DMS 273 treated with DMSO at 0.1 percent for 48 hours (cell line): ENCODE results near the gene FOXO1.

Experiments used
- DNase-seq: peaks from one replicate; lab custom pipeline; 2025; lab: John Stamatoyannopoulos, UW

FOXO1 gene

DNA sequence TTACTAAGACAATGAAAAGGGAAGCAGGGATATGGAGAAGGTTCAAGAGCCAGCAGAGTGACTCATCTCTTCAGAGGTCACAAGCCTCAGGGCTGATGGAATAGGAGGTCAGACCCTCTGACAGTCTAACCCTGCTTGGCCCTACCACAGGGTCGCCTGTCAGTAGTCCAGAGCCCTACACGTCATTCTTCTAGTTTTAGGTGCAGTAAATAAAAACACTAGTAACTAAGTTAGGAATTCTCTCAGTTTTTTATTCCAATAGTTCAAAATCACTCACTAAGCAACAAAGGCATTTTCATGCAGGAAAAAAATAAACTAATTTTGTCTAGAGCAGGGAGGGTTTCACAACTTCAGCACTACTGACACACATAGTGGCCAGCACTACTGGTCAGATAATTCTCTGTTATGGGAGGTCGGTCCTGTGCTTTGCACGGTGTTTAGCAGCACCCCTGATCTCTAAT is 27.2 kb downstream of the FOXO1 start:
- DNase-seq = no peak

DNA sequence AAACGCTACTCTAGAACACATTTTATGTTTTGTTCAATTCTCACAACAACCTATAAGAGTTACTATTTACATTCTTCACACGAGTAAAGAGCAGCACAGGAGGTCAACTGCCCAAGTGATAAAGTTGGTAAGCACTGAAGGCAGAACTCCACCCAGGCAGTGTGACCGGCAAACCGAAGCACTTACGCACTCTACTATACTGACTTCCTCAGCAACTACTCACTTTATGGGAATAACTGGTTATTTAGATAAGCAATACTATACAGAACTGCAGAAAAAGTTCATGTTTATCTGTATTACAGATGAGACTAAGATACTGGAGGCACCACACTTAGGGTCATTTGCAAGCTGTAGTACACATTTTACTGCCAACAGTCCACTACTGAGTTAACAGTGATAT is 28.8 kb downstream of the FOXO1 start:
- no peak for DNase-seq

DNA sequence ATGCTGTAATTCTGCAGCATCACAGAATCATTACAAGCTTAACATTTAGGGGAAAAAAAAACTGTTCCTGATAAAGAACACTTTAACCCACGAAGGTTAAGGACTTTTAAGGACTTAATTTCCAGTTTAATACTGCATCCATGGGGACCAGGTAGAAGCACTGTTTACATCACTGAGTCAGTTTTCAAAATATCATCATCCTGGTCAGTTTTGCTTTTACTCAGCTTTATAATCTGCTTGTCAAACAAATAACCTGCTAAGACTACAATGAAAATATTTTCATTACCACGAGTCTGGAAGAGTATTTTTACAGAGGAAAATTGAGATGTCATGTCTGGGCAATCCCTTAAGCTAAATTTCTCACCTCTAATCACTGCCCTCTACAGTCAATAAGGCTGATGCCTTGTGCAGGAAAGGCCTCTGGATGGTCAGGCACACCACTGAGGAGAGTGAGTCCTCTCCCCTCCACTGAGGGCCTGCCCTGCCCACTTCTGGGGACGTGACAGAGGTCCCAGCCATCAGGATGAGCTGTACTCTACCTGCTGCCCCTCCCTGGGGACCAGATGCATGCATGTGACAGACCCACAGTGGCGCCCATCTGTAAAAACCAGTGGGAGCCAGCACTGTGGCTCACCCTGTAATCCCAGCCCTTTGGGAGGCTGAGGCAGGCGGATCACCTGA is 31.0 kb downstream of the FOXO1 start:
- DNase-seq = no peak

DNA sequence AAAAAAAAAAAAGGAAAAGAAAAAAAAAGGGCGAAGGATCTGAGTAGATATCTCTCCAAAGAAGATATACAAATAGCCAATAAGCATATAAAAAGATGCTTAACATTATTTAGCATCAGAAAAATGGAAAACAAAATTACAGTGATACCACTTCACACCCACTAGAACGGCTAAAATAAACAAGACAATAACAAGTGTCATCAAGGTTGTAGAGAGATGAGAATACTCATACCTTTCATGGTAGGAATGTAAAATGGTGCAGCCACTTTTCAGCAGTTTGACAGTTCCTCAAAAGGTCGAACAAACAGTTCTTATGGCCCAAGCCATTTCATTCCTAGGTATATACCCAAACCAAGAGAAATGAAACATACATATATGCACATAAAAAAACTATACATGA is 33.5 kb downstream of the FOXO1 start:
- no peak for DNase-seq

DNA sequence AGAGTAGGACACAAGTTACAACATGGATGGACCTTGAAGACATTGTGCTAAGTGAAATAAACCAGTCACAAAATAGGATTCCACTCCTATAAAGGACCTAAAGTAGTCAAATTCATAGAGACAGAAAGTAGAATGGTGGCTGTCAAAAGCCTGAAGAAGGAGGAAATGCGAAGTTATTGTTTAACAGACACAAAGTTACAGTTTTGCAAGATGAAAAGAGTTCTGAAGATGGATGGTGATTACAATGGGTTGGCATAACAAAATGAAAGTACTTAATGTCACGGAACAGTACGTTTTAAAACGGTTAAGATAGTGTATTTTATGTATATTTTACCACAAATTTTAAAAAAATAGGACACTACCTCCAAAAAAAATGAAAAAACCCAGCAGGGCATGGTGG is 34.8 kb downstream of the FOXO1 start:
- no peak for DNase-seq

DNA sequence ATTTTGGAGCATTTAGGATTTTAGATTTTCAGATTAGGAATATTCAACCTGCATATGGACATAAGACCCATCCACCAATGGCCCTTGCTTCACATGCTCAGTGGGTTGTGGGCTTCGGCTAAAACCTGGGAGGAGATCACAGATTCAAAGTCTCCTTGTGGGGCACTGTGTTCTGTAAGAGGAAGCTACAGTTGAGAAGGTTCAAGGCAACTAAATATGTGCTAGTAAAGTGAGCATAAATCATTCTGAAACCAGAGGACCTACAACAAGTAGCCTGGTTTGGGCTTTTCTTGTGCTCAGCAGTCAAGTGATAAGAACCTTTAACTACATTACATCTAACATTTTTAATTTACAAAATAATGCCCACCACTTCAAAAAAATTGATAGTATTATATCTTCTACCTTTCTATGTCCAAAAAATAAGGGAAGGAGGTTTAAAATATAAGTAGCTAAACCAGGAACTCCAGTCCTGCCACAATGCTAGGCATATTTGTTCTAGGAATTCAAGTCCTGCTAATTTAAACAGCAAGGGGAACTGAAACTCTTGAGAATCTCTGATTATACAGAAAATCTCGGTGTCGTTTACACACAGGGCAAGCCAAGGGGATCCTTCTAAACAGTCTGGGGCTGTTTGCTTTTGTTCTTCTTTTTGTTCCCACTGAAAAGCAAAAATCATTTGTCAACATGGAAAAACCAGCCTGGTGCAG is 36.6 kb downstream of the FOXO1 start:
- DNase-seq = no peak

DNA sequence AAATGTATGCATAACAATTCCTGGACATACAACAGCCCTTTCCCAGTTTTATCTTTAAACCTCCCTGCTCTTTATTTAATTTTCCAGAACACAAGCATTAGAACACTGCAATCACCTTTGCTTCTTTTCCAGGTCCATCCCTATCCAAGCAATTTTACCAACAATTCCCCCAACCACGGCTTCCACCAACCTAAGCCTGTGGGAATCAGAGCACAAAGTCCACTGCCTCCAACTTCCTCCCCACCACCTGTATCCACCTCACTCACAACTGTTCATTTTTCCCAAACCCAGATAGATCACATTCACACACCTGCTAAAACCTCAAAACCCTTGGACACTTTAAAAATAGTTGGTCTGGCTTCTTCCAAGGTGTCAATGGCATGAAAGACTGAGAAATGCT is 39.5 kb downstream of the FOXO1 start:
- no peak for DNase-seq

DNA sequence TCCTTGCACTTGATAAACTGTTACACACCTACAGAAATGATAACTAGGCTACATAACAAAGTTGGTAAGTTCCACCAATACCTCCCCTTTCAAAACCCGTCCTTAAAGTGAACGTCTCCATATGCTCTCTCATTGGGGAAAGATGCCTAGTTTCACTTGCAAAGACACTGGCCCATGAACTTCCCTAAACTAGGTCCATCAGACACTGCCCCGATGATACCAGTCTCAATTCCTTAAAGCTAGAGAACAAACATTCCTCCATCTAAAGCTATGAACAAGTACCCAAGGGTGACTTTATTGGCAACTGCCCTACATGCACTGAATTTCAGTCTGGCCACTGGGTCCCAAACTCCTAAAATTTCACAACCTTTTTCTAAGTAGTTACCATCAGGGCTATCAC is 39.9 kb downstream of the FOXO1 start:
- DNase-seq = no peak

DNA sequence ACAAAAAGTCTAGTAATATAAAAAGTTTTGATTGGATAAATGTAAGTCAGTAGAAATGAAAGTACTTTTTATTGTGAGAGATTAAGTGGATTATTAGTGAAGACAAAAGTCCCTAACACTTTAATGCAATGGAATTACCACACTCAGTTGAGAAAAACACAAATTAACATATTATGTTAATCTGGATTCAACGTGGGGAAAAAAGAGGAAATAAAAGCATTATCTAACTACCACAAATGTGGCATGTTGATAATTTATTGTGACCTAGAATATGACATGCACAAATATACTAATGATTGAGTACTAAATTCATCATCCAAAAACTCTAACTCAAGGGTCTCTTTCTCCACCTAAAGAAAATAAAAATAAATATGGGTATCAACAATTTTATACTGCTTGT is 41.5 kb downstream of the FOXO1 start:
- DNase-seq = no peak

DNA sequence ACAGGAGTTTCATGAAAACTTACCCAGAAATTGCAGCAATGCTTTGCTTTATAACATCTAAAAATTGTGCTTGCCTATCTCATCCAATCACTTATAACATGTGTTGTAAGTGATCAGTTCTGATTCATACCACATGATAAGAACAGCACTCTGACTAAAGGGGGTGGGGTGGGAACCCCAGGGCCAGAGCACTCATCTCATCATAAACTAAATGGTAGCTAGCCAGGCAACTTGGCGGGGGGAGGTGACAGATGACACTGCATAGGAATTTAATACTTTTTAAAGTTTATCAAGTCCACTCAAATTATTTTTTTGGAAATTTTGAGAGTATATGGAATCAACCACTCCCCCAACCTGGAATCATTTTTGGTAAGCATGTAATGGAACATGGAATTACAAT is 42.1 kb downstream of the FOXO1 start:
- DNase-seq = no peak

DNA sequence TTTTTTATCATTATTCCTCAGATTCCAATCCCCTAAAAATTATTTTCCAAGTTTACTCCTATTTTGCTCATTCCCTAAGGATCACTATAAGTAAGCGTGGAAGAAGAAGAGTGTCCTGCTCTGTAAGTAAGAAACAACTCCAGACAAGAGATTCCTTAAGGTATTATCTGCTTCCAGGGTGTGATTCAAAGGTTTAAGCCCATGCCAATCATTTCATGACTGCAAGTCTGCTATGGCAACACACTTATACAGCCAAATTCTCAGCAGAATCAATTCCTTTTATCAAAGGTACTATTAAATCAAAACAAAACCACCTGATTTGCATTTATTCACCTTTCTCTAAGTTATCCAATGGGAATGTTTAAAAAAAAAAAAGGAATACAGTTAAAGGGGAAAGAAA is 43.7 kb downstream of the FOXO1 start:
- no peak for DNase-seq

DNA sequence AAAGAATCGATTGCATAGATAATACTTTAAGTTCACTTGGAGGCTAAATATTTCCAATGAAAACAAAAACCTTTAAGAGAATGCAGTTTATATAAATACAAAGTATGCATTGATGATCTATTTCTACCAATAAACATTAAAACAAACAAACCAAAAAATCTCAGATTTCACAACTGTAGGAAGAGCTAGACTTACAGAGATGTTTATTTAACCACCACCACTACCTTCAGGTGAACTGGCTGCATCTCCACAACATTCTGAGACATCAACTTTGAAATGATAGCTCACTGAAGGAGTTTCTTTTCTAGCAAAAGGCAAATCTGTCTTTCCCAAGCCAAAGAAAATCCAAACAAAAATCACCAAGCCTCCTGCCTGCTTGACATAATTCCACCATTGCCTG is 44.2 kb downstream of the FOXO1 start:
- DNase-seq = no peak

DNA sequence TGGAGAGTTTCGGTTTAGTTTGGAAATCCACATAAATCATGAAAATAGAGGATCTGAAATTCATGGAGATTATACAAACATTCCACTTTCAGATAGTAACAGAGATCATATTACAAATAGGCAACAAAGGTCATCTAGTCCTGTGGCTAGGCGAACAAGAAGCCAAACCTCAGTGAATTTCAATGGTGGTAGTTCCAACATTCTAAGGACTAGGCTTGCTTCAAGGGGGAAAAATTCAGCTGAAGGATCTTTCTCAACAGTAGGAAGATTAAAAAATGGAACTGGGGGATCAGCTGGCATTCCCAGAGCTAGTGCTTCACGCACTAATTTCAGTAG is 47.0 kb downstream of the FOXO1 start:
- no peak for DNase-seq

DNA sequence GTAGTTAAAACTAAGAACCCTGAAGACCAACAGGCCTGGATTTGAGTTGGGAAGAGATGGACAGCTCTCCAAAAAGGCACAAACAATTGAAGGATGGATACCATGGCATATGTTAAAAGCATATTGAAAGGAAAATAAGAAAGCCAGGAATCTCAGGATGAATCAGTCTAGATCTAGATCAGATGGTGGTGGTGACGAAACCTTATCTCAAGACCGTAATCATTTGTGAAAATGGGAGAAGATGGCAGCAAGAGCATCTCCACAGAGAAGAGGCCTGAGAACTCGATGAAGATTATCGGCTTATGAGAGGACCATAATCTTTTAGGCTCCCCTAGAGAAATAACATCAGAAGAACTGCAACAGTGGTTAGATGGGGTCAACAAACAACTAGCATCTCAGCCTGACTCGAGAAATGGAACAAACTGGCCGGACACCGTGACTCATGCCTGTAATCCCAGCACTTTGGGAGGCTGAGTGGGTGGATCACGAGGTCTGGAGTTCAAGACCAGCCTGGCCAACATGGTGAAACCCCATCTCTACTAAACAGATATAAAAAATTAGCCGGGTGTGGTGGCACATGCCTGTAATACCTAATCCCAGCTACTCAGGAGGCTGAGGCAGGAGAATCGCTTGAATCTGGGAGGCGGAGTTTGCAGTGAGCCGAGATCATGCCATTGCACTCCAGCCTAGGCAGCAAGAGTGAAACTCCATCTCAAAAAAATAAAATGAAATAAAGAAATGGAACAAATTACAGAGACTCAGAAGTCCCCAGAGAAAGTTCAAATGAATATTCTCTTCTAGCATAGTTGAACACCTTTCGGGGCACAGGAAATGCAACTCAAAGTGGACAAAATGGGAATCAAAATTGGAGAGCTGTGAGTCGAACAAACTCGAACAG is 47.6 kb downstream of the FOXO1 start:
- DNase-seq = no peak

DNA sequence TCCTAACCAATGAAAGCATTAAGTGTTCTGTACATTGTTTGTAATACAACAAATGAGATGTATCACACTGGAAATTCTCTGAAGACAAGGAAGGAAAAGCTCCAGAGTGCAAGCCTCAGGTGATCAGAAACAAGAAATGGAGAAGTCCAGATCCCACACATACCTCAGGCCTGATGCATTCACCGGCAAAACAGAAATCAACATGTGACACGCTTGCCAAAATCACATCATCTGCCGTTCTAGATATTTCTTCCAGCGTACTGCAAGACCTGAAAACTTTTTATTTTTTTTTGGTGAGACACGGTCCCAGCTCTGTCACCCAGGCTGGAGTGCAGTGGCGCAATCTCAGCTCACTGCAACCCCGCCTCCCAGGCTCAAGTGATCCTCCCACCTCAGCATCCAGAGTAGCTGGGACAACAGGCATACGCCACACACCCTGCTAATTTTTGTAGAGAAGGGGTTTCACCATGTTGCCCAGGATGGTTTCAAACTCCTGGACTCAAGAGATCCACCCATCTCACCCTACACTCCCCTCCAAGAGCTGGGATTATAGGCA is 48.6 kb downstream of the FOXO1 start:
- no peak for DNase-seq

DNA sequence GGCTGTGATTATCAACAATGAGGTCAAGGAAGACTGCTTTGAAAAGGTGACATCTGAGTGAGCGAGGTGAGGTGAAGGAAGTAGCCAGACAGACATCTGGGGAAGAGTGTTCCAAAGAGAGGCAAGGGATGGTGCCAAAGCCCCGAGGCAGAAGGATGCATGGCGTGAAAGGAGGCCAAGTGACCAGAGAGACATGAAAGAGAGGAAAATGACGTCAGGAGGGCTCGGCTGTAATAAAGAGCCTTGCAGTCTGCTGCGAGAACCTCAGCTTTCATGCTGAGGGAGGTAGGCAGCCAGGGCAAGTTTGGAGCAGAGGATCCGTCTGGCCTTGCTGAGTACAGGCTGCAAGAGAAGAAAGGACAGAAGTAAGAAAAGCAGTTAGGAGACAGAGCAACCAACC is 50.8 kb downstream of the FOXO1 start:
- DNase-seq = no peak

DNA sequence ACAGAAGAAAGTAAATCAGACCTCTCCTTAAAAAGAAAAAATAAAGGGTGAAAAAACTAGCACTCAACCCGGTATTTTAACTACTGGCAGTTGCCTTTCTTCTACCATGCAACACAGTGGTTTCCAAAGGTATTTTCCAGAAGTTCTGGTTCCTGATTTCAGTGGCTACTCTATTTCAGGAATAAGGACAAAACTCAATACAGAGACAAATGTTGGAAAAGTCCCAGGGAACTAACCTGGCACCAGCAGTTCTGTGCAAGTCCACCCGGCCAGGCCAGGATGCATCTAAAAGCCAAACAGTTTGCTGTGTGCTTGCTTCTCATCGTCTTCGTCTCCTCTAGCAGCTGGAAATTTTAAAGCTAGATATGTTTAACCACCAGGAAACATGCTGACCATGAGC is 52.5 kb downstream of the FOXO1 start:
- DNase-seq = no peak

DNA sequence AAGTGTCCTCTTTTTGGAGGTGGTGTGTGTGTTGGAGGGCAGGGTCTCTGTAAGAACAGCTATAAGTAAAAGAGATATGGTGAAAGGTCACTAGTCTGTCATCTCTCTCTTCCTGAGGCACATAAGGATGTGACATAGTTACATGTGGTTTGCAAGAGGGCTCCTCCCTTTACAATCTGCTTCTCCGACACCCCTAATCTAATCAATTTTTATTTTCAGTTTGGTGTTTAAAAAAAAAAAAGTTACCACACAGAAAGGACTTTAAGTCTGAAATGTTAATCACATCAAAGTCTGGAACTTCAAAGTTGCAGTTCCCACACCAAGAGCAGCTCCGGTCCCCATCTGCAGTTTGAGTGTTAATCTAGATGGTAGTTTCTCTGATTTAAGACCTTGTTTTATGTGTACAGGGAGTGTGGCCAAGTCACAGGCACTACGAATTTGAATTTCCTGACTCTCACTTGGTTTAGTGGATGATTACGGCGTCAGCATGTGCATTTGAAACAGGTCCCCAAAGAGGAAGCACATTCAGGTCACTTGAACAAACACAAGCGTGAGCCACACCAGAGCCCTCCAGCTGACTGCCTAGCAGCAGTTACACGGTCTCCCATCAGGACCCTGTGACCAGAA is 53.1 kb downstream of the FOXO1 start:
- no peak for DNase-seq

DNA sequence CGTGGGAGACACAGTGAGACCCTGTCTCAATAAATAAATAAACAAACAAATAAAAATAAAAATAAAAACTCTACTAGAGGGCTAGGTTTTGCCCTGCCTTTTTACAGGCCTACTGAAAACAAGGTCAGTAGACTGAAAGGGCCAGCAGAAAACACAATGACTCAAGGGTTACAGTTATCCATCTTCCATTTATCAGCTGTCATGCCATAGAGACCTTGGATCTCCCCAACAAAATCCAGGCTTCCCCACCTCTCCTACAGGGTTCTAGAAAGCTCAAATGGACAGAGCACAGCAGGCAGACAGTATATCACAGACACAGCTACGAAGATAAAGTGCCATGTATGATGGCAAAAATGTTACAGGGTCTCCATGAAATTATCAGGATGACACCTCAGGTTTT is 54.4 kb downstream of the FOXO1 start:
- no peak for DNase-seq

DNA sequence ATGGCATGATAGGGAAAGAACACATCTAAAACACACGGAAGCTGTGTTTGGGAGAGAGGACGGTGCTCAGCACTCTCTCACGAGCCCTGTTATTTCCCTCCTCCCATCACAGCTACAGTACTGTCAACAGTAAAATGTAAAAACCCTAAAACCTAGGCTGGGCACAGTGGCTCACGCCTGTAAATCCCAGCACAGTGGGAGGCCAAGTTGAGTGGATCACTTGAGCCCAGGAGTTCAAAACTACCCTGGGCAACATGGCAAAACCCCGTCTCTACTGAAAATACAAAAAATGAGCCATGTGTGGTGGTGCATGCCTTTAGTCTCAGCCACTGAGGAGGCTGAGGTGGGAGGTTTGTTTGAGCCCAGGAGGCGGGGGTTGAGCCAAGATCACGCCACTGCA is 54.8 kb downstream of the FOXO1 start:
- DNase-seq = no peak

DNA sequence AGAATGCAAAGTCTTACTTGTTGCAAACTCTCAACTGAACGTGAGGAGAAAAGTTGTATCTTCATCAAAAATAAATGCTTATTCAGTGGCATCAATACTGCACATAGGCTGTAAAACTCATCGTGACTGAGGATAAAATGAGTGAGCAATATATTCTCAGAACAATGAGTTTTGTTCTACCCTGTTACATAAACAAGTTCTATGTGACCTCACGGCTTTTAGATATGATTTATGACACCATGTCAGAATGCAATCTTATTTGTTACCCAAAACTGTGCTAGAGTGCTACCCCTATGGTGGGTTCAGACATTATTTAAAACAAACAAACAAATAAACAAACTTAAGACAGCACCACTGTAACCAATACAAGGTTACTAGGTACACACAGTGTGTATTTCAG is 55.4 kb downstream of the FOXO1 start:
- no peak for DNase-seq

DNA sequence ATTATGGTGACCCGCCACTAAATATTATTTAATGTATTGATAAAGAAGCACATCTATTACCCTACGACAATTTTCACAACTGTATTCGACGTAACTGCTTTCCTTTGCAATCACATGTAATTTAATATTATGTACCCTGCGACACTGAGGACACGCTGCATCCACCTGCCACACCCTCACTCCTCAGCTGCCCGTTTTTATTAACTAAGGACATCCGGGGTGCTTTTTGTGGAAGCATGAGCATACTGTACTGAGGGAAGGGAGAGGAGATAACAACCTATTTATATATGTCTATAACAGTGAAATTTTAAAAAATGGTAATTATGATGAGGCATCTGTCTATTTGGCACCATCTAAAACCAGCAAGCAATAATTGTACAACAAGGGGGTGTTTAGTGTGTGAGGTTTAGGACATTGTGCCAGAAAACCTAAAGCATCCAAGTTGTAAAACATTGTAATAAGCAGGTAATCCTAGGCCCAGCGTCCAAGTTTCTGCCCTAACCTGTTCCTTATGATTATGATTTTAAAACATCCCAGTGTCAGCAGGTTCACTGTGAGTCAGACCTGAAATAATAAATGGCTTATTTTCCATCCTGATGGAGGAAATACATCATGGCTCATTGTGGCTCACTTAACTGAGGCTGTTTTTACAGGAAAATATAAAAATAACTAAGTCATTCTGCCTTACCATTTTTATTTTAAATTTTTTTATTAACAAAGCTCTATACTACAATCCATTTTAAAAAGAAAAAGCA is 56.3 kb downstream of the FOXO1 start:
- no peak for DNase-seq
